Measurements from ENCODE around the gene MRTO4. TPM values are rescaled to one million over a fixed set of nuclear protein-coding genes. Genes with fewer than 3 reads are reported as not detected.

MRTO4 gene
- total and polyA plus RNA-seq, 10 of the 15 experiments (the other 5 are each of a cell fraction or from before 2014, with no cell fraction given): 43.5 to 99.5 (median 69.7) TPM

DNA sequence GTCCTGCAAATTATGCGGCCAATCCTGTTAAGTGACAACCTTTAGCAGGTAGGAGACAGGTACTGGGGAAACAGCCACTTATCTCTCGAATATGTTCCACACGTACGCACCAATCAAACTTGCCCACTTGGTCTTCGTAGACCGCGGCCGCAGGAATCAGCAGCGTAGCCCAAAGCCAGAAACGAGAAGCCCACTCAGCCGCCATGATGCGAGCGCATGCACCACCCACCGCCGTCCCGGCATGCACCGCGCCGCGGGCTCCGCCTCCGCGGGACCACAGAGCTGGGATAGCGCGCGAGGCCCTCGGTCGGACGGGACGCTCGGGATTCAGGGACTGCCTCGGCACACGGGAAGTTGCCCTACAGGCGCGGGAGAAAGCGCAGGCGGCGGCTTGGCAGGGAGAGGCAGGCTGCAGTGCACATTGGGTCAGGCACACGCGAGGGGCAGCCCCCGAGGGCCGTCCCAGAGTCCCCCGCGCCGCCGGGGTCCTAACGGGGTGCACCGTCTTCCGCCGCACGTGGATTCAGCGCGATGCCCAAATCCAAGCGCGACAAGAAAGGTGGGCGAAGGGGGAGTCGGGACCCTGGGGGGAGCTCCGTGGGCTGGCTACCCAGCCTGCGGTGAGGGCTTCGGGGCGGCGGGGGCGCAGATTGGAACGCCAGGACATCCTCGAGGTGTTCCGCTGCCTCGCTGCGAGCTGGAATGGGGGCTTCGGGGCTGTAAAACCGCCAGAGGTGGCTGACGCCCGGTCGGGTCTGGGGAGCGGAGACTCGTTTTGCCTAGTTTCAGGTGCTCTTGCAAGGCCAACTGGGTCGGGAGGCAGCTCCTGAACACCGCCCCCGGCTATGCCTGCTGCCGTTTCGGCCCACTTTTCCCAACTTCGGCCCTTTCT, at the start of gene MRTO4, which contains the start of gene EMC1 (continued):
- TF ChIP-seq, protein P1, sequence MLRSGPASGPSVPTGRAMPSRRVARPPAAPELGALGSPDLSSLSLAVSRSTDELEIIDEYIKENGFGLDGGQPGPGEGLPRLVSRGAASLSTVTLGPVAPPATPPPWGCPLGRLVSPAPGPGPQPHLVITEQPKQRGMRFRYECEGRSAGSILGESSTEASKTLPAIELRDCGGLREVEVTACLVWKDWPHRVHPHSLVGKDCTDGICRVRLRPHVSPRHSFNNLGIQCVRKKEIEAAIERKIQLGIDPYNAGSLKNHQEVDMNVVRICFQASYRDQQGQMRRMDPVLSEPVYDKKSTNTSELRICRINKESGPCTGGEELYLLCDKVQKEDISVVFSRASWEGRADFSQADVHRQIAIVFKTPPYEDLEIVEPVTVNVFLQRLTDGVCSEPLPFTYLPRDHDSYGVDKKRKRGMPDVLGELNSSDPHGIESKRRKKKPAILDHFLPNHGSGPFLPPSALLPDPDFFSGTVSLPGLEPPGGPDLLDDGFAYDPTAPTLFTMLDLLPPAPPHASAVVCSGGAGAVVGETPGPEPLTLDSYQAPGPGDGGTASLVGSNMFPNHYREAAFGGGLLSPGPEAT (IDR thresholded peaks at IDR 0.05; ENCODE audit: low read depth): peak; percentile 99
- TF ChIP-seq IKZF2 (IDR thresholded peaks at IDR 0.05) (peak; percentile 34 to 65; a peak in 2 of 4 replicates), CHD2 (IDR thresholded peaks at IDR 0.05; ENCODE audit: borderline replicate concordance, low read depth, low read length) (0 out of 2 replicates have a peak, but pooled peaks have one; percentile 50), JUNB (IDR thresholded peaks at IDR 0.05) (no peak), CBFB (IDR thresholded peaks at IDR 0.05; ENCODE audit: low read depth) (peak; percentile 38; the same call in 1 of the 2 replicates), SUPT20H (IDR thresholded peaks at IDR 0.05; ENCODE audit: borderline replicate concordance, control insufficient read depth, low read depth, low read length) (no peak), JUND (IDR thresholded peaks at IDR 0.05; ENCODE audit: low read depth, low read length) (no peak), MTA3 (IDR thresholded peaks at IDR 0.05; ENCODE audit: borderline replicate concordance, low read length) (no peak), IRF4 (IDR thresholded peaks at IDR 0.05; ENCODE audit: low read depth, low read length) (no peak), MEF2A (IDR thresholded peaks at IDR 0.05; ENCODE audit: insufficient read depth, low read depth, low read length) (no peak), CHD1 (IDR thresholded peaks at IDR 0.05; ENCODE audit: low read depth, low read length) (0 out of 2 replicates have a peak, but pooled peaks have one; percentile 60), NFYB (IDR thresholded peaks at IDR 0.05; ENCODE audit: insufficient read depth, low read depth, low read length) (no peak), GATAD2B (conservative IDR thresholded peaks at IDR 0.05; ENCODE audit: low read depth) (peak; percentile 84), PML (IDR thresholded peaks at IDR 0.05; ENCODE audit: low read length) (peak; percentile 90), NR2C2 (IDR thresholded peaks at IDR 0.05; ENCODE audit: borderline replicate concordance, control insufficient read depth, insufficient read length, low read depth) (no peak), EP300 (IDR thresholded peaks at IDR 0.05; ENCODE audit: borderline replicate concordance in 1 of 2, control insufficient read depth in 1 of 2, low read depth in 2 of 2, low read length in 2 of 2) (no peak; a peak in 1 of 4 replicates), ETV6 (conservative IDR thresholded peaks at IDR 0.05 in 1 of 2, IDR thresholded peaks at IDR 0.05 in 1 of 2; ENCODE audit: borderline replicate concordance in 1 of 2, low read depth in 1 of 2) (no peak), GABPA (IDR thresholded peaks at IDR 0.05; ENCODE audit: low read depth) (peak; percentile 67), TCF3 (IDR thresholded peaks at IDR 0.05; ENCODE audit: borderline replicate concordance, insufficient read depth, low read depth, low read length) (0 out of 2 replicates have a peak, but pooled peaks have one; percentile 42)
- TF ChIP-seq, protein P2, sequence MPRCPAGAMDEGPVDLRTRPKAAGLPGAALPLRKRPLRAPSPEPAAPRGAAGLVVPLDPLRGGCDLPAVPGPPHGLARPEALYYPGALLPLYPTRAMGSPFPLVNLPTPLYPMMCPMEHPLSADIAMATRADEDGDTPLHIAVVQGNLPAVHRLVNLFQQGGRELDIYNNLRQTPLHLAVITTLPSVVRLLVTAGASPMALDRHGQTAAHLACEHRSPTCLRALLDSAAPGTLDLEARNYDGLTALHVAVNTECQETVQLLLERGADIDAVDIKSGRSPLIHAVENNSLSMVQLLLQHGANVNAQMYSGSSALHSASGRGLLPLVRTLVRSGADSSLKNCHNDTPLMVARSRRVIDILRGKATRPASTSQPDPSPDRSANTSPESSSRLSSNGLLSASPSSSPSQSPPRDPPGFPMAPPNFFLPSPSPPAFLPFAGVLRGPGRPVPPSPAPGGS (IDR thresholded peaks at IDR 0.05; ENCODE audit: borderline replicate concordance, insufficient read depth, low read depth, low read length, poor library complexity, severe bottlenecking): no peak
- TF ChIP-seq, protein P3, sequence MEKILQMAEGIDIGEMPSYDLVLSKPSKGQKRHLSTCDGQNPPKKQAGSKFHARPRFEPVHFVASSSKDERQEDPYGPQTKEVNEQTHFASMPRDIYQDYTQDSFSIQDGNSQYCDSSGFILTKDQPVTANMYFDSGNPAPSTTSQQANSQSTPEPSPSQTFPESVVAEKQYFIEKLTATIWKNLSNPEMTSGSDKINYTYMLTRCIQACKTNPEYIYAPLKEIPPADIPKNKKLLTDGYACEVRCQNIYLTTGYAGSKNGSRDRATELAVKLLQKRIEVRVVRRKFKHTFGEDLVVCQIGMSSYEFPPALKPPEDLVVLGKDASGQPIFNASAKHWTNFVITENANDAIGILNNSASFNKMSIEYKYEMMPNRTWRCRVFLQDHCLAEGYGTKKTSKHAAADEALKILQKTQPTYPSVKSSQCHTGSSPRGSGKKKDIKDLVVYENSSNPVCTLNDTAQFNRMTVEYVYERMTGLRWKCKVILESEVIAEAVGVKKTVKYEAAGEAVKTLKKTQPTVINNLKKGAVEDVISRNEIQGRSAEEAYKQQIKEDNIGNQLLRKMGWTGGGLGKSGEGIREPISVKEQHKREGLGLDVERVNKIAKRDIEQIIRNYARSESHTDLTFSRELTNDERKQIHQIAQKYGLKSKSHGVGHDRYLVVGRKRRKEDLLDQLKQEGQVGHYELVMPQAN (conservative IDR thresholded peaks at IDR 0.05): peak; percentile 96
- TF ChIP-seq, protein P4, sequence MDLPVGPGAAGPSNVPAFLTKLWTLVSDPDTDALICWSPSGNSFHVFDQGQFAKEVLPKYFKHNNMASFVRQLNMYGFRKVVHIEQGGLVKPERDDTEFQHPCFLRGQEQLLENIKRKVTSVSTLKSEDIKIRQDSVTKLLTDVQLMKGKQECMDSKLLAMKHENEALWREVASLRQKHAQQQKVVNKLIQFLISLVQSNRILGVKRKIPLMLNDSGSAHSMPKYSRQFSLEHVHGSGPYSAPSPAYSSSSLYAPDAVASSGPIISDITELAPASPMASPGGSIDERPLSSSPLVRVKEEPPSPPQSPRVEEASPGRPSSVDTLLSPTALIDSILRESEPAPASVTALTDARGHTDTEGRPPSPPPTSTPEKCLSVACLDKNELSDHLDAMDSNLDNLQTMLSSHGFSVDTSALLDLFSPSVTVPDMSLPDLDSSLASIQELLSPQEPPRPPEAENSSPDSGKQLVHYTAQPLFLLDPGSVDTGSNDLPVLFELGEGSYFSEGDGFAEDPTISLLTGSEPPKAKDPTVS (IDR thresholded peaks at IDR 0.05; ENCODE audit: low read depth, low read length): no peak

All from GM12878 (cell line).